D721Med (cell line): ENCODE results near the gene CCDC63.

Source experiments
- DNase-seq: peaks from one replicate; pipeline ENCODE4 v3.0.0; 2011; ENCODE audit warnings: low spot score; ENCODE audit not compliant: insufficient read length
- FAIRE-seq: peaks from 2 replicates; lab custom pipeline; 2011; peaks lifted over from hg19 to GRCh38; lab: Jason Lieb, UNC
- CTCF ChIP-seq: IDR thresholded peaks from 2 replicates; pipeline ENCODE4 v1.5.1; 2012; ENCODE audit warnings: mild to moderate bottlenecking, control low read depth; ENCODE audit not compliant: insufficient read depth; ENCODE audit errors: missing control alignments

CCDC63 gene

GRCh38 chr12:110896559-110896958 lies 49.8 kb downstream of the CCDC63 start:
- DNase-seq: no peak
- no peak for FAIRE-seq
- no peak for TF ChIP-seq CTCF

GRCh38 chr12:110901401-110901800 lies 54.6 kb downstream of the CCDC63 start:
- no peak for FAIRE-seq

GRCh38 chr12:110903511-110903910 lies 56.7 kb downstream of the CCDC63 start:
- TF ChIP-seq CTCF: no peak
- DNase-seq: no peak
- FAIRE-seq: no peak

More at GRCh38 chr12:110901401-110901800, 54.6 kb downstream of the CCDC63 start:
- no peak for TF ChIP-seq CTCF
- no peak for DNase-seq

- FAIRE-seq (no peak), DNase-seq (no peak)
- TF ChIP-seq CTCF: peak; percentile 8
Observed at GRCh38 chr12:110906083-110906482, 59.3 kb downstream of the CCDC63 start.

GRCh38 chr12:110906516-110906915 lies 59.7 kb downstream of the CCDC63 start:
- TF ChIP-seq CTCF: no peak
- no peak for DNase-seq
- no peak for FAIRE-seq

- TF ChIP-seq CTCF: no peak
- FAIRE-seq: no peak
- DNase-seq: no peak
Observed at GRCh38 chr12:110906985-110907384, 60.2 kb downstream of the CCDC63 start.

- FAIRE-seq (no peak), DNase-seq (no peak)
- no peak for TF ChIP-seq CTCF
Observed at GRCh38 chr12:110907583-110907982, 60.8 kb downstream of the CCDC63 start.
